ENCODE data around the gene CPA4. TPM values are rescaled to one million over a fixed set of nuclear protein-coding genes. Genes with fewer than 3 reads are reported as not detected.
"Not testable (repeated sequence)": the region's sequence is repeated elsewhere in the genome, so short reads cannot be mapped to it uniquely, and the experiment has no call there.

CPA4 gene
- total RNA-seq, 1 donor from 2014 or later = not detected

DNA sequence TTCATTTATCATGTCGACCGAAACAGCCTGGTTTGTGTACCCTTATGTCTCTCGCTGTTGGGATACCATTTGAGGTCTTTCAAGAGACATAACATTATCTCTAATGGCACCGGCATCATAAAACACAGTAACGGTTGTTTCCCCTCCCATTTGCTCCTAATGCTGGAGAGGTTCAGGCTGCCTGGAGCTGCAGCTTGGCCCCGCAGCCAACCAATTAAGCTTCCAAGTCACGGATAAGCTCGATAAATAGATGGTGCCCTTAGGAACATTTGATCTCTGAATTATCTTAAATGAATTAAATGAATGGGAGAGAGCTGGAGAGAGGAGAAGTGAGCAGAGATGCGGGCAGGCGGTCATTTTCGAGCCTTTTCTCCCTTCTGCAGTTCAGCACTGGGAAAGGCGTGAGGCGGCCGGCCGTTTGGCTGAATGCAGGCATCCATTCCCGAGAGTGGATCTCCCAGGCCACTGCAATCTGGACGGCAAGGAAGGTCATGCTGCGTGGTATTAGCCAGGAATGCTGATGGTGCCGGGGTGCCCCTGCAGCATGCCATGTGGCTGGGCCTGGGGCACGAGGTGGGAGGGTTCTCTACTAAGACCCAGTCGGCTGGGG, 12.6 kb downstream of the CPA4 start:
- no peaks in the 10 kb centered on the region for H3K9me3 Mint-ChIP-seq (ENCODE audit: unreplicated experiment)
- no peak for TF ChIP-seq CTCF (IDR thresholded peaks at IDR 0.05; ENCODE audit: unreplicated experiment)
- no peaks in the 10 kb centered on the region for H3K36me3 Mint-ChIP-seq (ENCODE audit: low read depth, unreplicated experiment)
- no peaks in the 10 kb centered on the region for H3K4me1 Mint-ChIP-seq (ENCODE audit: unreplicated experiment)
- DNase-seq (ENCODE audit: low spot score) = no peak
- no peak overlapping the region for H3K27ac Mint-ChIP-seq (ENCODE audit: unreplicated experiment)
- H3K27me3 Mint-ChIP-seq (ENCODE audit: unreplicated experiment) = peaks cover 1% of the 10 kb centered on the region
- H3K4me3 Mint-ChIP-seq (ENCODE audit: unreplicated experiment) = no peak overlapping the region

DNA sequence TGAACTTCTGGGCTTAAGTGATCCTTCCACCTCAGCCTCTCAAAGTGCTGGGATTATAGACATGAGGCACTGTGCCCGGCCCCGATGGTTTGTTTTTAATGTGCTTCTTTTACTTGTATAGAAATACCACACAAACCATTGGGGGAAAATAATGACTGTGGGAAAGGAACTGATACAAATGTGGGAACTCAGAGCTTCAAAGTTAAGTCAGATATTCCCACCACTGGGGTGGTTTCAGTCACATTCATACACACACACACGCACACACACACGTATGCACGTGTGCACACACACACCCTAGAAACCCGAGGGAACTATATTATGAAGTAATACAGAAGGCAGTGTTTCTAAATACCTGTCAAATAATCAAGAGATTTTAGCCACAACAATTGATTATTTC, 17.0 kb downstream of the CPA4 start:
- H3K36me3 Mint-ChIP-seq (ENCODE audit: low read depth, unreplicated experiment) = no peaks in the 10 kb centered on the region
- no peaks in the 10 kb centered on the region for H3K4me1 Mint-ChIP-seq (ENCODE audit: unreplicated experiment)
- no peak overlapping the region for H3K4me3 Mint-ChIP-seq (ENCODE audit: unreplicated experiment)
- no peaks in the 10 kb centered on the region for H3K9me3 Mint-ChIP-seq (ENCODE audit: unreplicated experiment)
- H3K27ac Mint-ChIP-seq (ENCODE audit: unreplicated experiment) = no peak overlapping the region
- no peak for DNase-seq (ENCODE audit: low spot score)
- H3K27me3 Mint-ChIP-seq (ENCODE audit: unreplicated experiment) = no peaks in the 10 kb centered on the region
- no peak for TF ChIP-seq CTCF (IDR thresholded peaks at IDR 0.05; ENCODE audit: unreplicated experiment)

DNA sequence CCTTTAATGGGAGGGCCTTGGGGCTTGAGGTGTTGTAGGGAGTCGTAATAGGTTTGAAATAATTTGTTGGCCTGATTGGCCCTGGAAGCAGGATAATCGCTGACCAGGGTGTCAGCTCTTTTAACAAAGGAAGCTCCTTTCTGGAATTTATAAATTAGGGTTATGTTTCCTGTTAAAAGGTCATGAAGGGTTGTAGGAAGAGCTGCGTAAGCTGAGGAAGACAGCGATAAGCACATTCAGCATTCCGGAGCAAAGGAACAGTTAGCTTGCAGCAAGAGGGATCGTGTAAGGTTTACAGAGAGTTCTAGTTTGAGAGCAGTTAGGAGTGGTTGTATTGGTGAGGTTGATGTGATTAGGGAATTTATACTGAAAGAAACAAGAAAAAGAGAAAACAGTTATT, 21.3 kb downstream of the CPA4 start:
- TF ChIP-seq CTCF (IDR thresholded peaks at IDR 0.05; ENCODE audit: unreplicated experiment) = no peak
- no peak overlapping the region for H3K27ac Mint-ChIP-seq (ENCODE audit: unreplicated experiment)
- H3K9me3 Mint-ChIP-seq (ENCODE audit: unreplicated experiment) = no peaks in the 10 kb centered on the region
- peaks cover 2% of the 10 kb centered on the region for H3K27me3 Mint-ChIP-seq (ENCODE audit: unreplicated experiment)
- no peak for DNase-seq (ENCODE audit: low spot score)
- no peak overlapping the region for H3K4me3 Mint-ChIP-seq (ENCODE audit: unreplicated experiment)
- H3K36me3 Mint-ChIP-seq (ENCODE audit: low read depth, unreplicated experiment) = peaks cover 3% of the 10 kb centered on the region
- no peaks in the 10 kb centered on the region for H3K4me1 Mint-ChIP-seq (ENCODE audit: unreplicated experiment)

GRCh38 chr7:130319541-130319940, 26.6 kb downstream of the CPA4 start:
- TF ChIP-seq CTCF (IDR thresholded peaks at IDR 0.05; ENCODE audit: unreplicated experiment) = no peak
- peaks cover 4% of the 10 kb centered on the region for H3K27me3 Mint-ChIP-seq (ENCODE audit: unreplicated experiment)
- no peaks in the 10 kb centered on the region for H3K9me3 Mint-ChIP-seq (ENCODE audit: unreplicated experiment)
- no peaks in the 10 kb centered on the region for H3K4me1 Mint-ChIP-seq (ENCODE audit: unreplicated experiment)
- no peak overlapping the region for H3K27ac Mint-ChIP-seq (ENCODE audit: unreplicated experiment)
- peaks cover 3% of the 10 kb centered on the region for H3K36me3 Mint-ChIP-seq (ENCODE audit: low read depth, unreplicated experiment)
- DNase-seq (ENCODE audit: low spot score) = no peak
- no peak overlapping the region for H3K4me3 Mint-ChIP-seq (ENCODE audit: unreplicated experiment)

- not testable (repeated sequence) for H3K36me3 Mint-ChIP-seq (ENCODE audit: low read depth, unreplicated experiment); H3K27me3 Mint-ChIP-seq (ENCODE audit: unreplicated experiment); H3K27ac Mint-ChIP-seq (ENCODE audit: unreplicated experiment); H3K4me1 Mint-ChIP-seq (ENCODE audit: unreplicated experiment); DNase-seq (ENCODE audit: low spot score); H3K9me3 Mint-ChIP-seq (ENCODE audit: unreplicated experiment); H3K4me3 Mint-ChIP-seq (ENCODE audit: unreplicated experiment)
Measured at GRCh38 chr7:130321542-130322229, 28.7 kb downstream of the CPA4 start.
